ENCODE measurements around the gene ANAPC2.

Gene ANAPC2

DNA sequence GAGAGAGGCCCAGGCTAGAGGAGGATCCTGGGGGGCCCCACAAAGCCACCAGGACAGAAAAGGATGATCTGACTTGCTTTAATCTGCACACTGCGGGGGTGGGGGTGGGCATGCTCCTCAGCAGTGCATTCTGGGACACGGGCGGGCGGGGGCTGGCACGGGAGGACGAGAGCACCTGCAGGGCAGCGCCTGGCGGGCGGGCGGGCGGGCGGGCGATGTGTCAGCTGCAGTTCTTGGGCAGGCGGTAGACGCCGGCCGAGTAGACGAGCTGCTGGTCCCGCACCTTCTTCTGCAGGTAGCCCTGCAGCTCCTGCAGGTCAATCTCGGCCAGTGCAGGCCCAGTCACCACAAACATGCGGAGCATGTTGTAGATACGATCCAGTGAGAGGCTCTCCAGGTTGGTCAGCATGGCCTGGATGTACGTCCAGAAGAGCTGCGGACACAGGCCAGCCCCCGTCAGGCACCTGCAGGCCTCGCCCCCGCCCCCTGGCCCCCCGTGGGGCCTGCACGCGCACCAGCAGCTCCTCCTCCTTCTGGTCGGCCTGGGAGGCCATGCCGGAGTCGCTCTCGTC, 13.6 kb downstream of the ANAPC2 start:
- H3K36me3 ChIP-seq (ENCODE audit: insufficient read depth): no peaks in the 10 kb centered on the region
- no peak overlapping the region for H2AFZ ChIP-seq (ENCODE audit: low read depth)
- no peak overlapping the region for H3K4me3 ChIP-seq (IDR thresholded peaks at IDR 0.05; ENCODE audit: insufficient read depth, low read depth, low read length)
- H3K27me3 ChIP-seq (ENCODE audit: insufficient read depth, low read depth): no peaks in the 10 kb centered on the region
- H3K27ac ChIP-seq: no peak overlapping the region
- H4K20me1 ChIP-seq (ENCODE audit: insufficient read depth): no peaks in the 10 kb centered on the region
- H3K4me1 ChIP-seq (ENCODE audit: low read depth, poor library complexity, severe bottlenecking): peaks cover 24% of the 10 kb centered on the region
- TF ChIP-seq, protein P1, sequence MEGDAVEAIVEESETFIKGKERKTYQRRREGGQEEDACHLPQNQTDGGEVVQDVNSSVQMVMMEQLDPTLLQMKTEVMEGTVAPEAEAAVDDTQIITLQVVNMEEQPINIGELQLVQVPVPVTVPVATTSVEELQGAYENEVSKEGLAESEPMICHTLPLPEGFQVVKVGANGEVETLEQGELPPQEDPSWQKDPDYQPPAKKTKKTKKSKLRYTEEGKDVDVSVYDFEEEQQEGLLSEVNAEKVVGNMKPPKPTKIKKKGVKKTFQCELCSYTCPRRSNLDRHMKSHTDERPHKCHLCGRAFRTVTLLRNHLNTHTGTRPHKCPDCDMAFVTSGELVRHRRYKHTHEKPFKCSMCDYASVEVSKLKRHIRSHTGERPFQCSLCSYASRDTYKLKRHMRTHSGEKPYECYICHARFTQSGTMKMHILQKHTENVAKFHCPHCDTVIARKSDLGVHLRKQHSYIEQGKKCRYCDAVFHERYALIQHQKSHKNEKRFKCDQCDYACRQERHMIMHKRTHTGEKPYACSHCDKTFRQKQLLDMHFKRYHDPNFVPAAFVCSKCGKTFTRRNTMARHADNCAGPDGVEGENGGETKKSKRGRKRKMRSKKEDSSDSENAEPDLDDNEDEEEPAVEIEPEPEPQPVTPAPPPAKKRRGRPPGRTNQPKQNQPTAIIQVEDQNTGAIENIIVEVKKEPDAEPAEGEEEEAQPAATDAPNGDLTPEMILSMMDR (conservative IDR thresholded peaks at IDR 0.05; ENCODE audit: low read depth, low read length): no peak
- no peak overlapping the region for H3K4me2 ChIP-seq
- H3K79me2 ChIP-seq (ENCODE audit: insufficient read depth, low read depth): no peaks in the 10 kb centered on the region
- H3K9ac ChIP-seq: no peak overlapping the region

DNA sequence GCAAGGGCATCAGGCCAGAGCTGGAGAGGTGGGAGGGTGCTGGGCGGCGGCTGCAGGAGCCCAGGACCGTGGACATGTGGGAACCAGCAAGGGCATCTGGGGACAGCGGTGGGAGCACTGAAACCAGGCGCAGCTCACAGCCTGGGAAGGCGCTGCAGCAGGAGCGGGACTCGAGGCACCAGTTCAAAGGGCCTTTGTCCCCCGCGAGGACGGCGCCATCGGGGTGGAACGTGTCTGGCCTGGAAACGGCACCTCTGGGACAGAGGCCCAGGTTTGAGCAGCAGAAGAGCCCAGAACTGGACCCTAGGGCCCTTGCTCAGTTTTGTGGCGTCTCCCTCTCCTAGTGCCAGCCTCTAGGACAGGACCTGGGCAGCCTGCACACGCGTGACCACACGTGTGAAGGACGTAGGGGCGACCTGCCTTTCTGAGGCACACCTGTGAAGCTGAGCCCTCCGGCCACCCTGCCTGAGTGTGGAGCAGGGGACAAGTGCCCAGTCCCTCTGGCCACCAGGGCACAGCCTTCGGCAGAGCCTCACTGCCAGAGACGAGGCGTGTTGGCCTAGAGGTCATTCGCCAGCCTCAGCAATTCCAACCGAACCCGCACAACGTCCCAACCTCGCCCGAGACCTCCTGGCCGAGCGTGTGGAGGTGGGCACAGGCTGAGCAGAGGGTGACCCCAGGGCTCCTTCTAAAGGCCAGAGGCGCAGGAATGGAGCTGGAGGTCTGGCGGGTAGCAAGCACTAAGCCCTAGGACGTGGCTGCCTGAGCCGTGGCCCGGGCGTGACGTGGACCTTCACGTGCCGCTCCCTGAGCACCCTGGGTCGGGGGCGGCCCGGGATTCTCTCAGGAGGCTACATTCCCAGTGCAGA, 14.3 kb downstream of the ANAPC2 start:
- H3K4me1 ChIP-seq (ENCODE audit: low read depth, poor library complexity, severe bottlenecking): peaks cover 31% of the 10 kb centered on the region
- H3K36me3 ChIP-seq (ENCODE audit: insufficient read depth): no peaks in the 10 kb centered on the region

DNA sequence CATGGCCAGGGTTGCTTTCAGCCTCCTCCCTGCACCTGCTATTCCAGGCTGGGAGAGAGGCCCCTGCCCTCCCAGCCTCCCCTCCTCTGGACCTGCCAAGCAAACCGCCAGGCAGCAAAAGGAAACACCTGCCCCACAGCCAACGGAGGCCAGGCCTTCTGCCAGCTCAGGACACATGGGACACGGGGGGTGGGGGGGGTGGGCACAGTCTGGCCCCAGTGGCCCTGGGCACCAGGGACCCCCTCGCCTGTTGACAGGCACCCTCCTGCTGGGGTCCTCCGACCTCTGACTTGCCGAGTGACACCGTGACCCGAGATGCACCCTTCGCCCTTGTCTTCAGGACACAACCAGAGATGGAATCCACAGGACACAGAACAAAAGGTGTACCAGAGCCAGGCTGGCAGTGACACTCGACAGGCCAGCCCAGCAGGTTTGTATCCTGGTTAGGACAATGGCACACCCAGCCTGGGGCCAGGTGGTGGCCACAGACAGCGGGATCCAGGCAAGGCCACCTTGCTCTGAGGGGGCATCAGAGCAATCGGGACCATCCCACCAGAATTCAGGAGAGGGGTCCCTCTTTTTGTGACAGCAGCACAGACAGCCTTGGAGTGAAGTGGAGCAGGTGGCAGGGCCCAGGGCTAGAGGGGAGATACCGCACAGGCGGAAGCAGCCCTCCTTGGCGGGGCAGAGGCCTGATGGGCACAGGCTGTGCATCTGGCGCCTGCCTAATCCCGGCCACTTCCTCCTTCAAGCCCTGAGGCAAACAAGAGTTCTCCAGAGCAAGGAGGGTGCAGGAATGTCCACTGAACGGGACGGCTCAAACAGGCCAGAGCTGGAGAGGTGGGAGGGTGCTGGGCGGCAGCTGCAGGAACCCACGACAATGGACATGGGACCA, 15.2 kb downstream of the ANAPC2 start:
- Histone ChIP-seq H3K4me1 (ENCODE audit: low read depth, poor library complexity, severe bottlenecking) (peaks cover 31% of the 10 kb centered on the region), H3K36me3 (ENCODE audit: insufficient read depth) (no peaks in the 10 kb centered on the region), H2AFZ (ENCODE audit: low read depth) (no peak overlapping the region), H3K4me3 (IDR thresholded peaks at IDR 0.05; ENCODE audit: insufficient read depth, low read depth, low read length) (no peak overlapping the region), H3K27ac (no peak overlapping the region), H3K27me3 (ENCODE audit: insufficient read depth, low read depth) (peaks cover 4% of the 10 kb centered on the region), H3K9ac (no peak overlapping the region), H3K4me2 (no peak overlapping the region), H3K79me2 (ENCODE audit: insufficient read depth, low read depth) (no peaks in the 10 kb centered on the region), H4K20me1 (ENCODE audit: insufficient read depth) (no peaks in the 10 kb centered on the region)
- TF ChIP-seq, protein P1 (conservative IDR thresholded peaks at IDR 0.05; ENCODE audit: low read depth, low read length): no peak

More for the DNA sequence above, 14.3 kb downstream of the ANAPC2 start:
- no peaks in the 10 kb centered on the region for H3K79me2 ChIP-seq (ENCODE audit: insufficient read depth, low read depth)
- no peak overlapping the region for H3K27ac ChIP-seq
- H4K20me1 ChIP-seq (ENCODE audit: insufficient read depth): no peaks in the 10 kb centered on the region
- no peak overlapping the region for H2AFZ ChIP-seq (ENCODE audit: low read depth)
- no peak overlapping the region for H3K4me3 ChIP-seq (IDR thresholded peaks at IDR 0.05; ENCODE audit: insufficient read depth, low read depth, low read length)
- TF ChIP-seq, protein P1 (conservative IDR thresholded peaks at IDR 0.05; ENCODE audit: low read depth, low read length): no peak
- H3K9ac ChIP-seq: no peak overlapping the region
- H3K4me2 ChIP-seq: no peak overlapping the region
- no peaks in the 10 kb centered on the region for H3K27me3 ChIP-seq (ENCODE audit: insufficient read depth, low read depth)

DNA sequence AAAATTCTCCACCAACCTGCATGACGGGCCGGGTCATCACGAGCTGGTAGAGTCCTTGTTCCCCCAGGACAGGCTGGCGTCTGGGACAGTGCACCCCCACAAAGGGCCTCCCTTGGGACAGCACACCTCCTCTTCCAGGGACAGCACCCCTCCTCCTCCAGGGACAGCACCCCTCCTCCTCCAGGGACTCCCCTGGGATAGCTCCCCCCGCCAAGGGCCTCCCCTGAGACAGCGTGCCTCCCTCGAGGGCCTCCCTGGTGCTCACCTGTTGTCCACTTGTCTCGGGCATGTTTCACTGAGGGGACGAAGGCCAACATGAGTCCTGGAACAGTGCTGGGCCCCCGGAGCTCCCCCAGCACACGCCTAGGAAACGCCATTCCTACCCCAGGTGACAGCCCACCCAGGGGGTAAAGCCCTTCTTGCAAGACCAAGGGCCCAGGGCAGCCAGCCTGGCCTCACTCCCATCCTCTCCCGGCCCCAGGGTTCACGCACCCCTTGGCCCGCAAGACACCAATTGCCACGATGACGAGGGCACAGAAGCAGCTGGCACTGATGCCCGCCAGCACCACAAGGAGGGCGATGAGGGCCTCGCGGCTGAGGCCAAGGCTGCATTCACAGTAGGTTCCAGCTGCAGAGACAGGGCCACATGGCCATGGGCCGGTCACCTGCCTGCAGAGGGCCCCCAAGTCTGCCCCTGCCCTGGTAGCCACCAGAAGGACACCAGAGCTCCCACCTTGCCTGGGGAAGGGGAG, 17.0 kb downstream of the ANAPC2 start:
- no peak overlapping the region for H2AFZ ChIP-seq (ENCODE audit: low read depth)
- H3K36me3 ChIP-seq (ENCODE audit: insufficient read depth): no peaks in the 10 kb centered on the region
- H3K4me1 ChIP-seq (ENCODE audit: low read depth, poor library complexity, severe bottlenecking): peaks cover 44% of the 10 kb centered on the region
- H3K27me3 ChIP-seq (ENCODE audit: insufficient read depth, low read depth): peaks cover 22% of the 10 kb centered on the region
- TF ChIP-seq, protein P1 (conservative IDR thresholded peaks at IDR 0.05; ENCODE audit: low read depth, low read length): no peak
- H3K4me3 ChIP-seq (IDR thresholded peaks at IDR 0.05; ENCODE audit: insufficient read depth, low read depth, low read length): no peak overlapping the region
- no peak overlapping the region for H3K9ac ChIP-seq
- no peaks in the 10 kb centered on the region for H4K20me1 ChIP-seq (ENCODE audit: insufficient read depth)
- H3K4me2 ChIP-seq: no peak overlapping the region
- no peak overlapping the region for H3K27ac ChIP-seq
- no peaks in the 10 kb centered on the region for H3K79me2 ChIP-seq (ENCODE audit: insufficient read depth, low read depth)
